ENCODE results near the gene TSHZ1. TPM values are rescaled to one million over a fixed set of nuclear protein-coding genes. Genes with fewer than 3 reads are reported as not detected.

Gene TSHZ1
- total and polyA plus RNA-seq, 2 of the 8 experiments (the other 6 are each of a cell fraction or from before 2014, with no cell fraction given), result 0.03 to 0.32 TPM

GRCh38 chr18:75322206-75322605 is 111.6 kb downstream of the TSHZ1 start:
- no peak overlapping the region for H2BK20ac ChIP-seq (ENCODE audit: low read length)
- H3K23me2 ChIP-seq (ENCODE audit: low read depth, low read length), result no peaks in the 10 kb centered on the region
- CTCF ChIA-PET (ENCODE audit: partially characterized antibody), result interaction anchor here (0.5 kb wide), 1 partner anchor 419 kb away, joined by 4 read pairs; no protein-coding TSS in a partner anchor
- no peak overlapping the region for H2BK15ac ChIP-seq (ENCODE audit: low read length)
- H3K27ac ChIP-seq (ENCODE audit: low read depth, low read length), result no peak overlapping the region
- no peak overlapping the region for H3K9ac ChIP-seq (replicated peaks in 1 of 4; ENCODE audit: extremely low read depth in 1 of 4, low read depth in 3 of 4, low read length in 3 of 4)
- H3K27me3 ChIP-seq (replicated peaks in 1 of 4; ENCODE audit: control insufficient read depth in 3 of 4, extremely low read depth in 1 of 4, insufficient read depth in 3 of 4, low read length in 3 of 4), result no peaks in the 10 kb centered on the region
- no peaks in the 10 kb centered on the region for H3K36me3 ChIP-seq (ENCODE audit: control insufficient read depth in 2 of 4, insufficient read depth in 4 of 4, low read length in 3 of 4)
- H3K56ac ChIP-seq (replicated peaks; ENCODE audit: insufficient read length, low read depth, low read length), result no peak overlapping the region
- peaks cover 0 to 3% of the 10 kb centered on the region in 2 experiments; a peak in 2 of 4 replicates for H3K9me3 ChIP-seq (ENCODE audit: insufficient read depth in 2 of 2, low read depth in 1 of 2, low read length in 1 of 2)
- H2BK5ac ChIP-seq (ENCODE audit: low read depth, low read length), result no peak overlapping the region
- H3K4me2 ChIP-seq (ENCODE audit: insufficient read depth in 1 of 2, low read depth in 2 of 2, low read length in 2 of 2), result no peak overlapping the region
- FAIRE-seq (no peak), DNase-seq (ENCODE audit: low read depth in 1 of 2, low spot score in 2 of 2) (no peak)
- no peak overlapping the region for H2BK120ac ChIP-seq (replicated peaks; ENCODE audit: low read depth, low read length)
- H2AFZ ChIP-seq (ENCODE audit: low read length), result no peak overlapping the region
- no peak overlapping the region for H3K4ac ChIP-seq (replicated peaks; ENCODE audit: insufficient read length, low read depth, low read length)
- no peaks in the 10 kb centered on the region for H3K4me1 ChIP-seq (replicated peaks in 1 of 4; ENCODE audit: control insufficient read depth in 3 of 4, insufficient read depth in 4 of 4, low read length in 3 of 4)
- 91% methylated on average over 11 of the region's 11 CpGs; no CpG with 5 or more reads in 1 of the 2 experiments for WGBS, 2 experiments (ENCODE audit: extremely low coverage in 1 of 2, insufficient coverage in 1 of 2, insufficient read length in 1 of 2, insufficient replicate concordance in 2 of 2, low coverage in 1 of 2, low lambda C conversion rate in 2 of 2, missing lambda C conversion rate in 1 of 2)
- no peak overlapping the region for H3K18ac ChIP-seq (ENCODE audit: extremely low read depth, low read length)
- H2AK5ac ChIP-seq (ENCODE audit: low read depth, low read length), result no peak overlapping the region
- H3K23ac ChIP-seq (ENCODE audit: insufficient read length), result no peak overlapping the region
- no peaks in the 10 kb centered on the region for H3K79me2 ChIP-seq (ENCODE audit: control insufficient read depth in 1 of 2, insufficient read depth in 2 of 2, low read length in 2 of 2)
- H4K8ac ChIP-seq (ENCODE audit: extremely low read depth, insufficient read depth, low read length), result no peak overlapping the region; the same call in 1 of the 2 replicates
- H4K5ac ChIP-seq (ENCODE audit: insufficient read length, low read depth, low read length), result no peak overlapping the region
- H3K4me3 ChIP-seq (ENCODE audit: extremely low read depth in 1 of 4, insufficient read depth in 2 of 4, low read depth in 3 of 4, low read length in 4 of 4), result no peak overlapping the region
- POLR2A ChIA-PET (ENCODE audit: partially characterized antibody), result no interaction called here
- no peak overlapping the region for H3K14ac ChIP-seq (ENCODE audit: insufficient read length)
- H4K91ac ChIP-seq (replicated peaks; ENCODE audit: insufficient read length, low read length), result no peak overlapping the region
- no peak overlapping the region for H2BK12ac ChIP-seq (ENCODE audit: low read depth, low read length)
- H4K20me1 ChIP-seq (replicated peaks in 1 of 2; ENCODE audit: control insufficient read depth in 1 of 2, insufficient read depth in 2 of 2, low read length in 2 of 2), result no peaks in the 10 kb centered on the region
- H3K79me1 ChIP-seq (ENCODE audit: low read depth, low read length), result no peaks in the 10 kb centered on the region
- no peak for TF ChIP-seq SP2 (IDR thresholded peaks at IDR 0.05; ENCODE audit: low read length)
- TF ChIP-seq GTF2F1 (IDR thresholded peaks at IDR 0.05; ENCODE audit: borderline replicate concordance, low read depth, low read length), result no peak
- no peak for TF ChIP-seq MAFK (IDR thresholded peaks at IDR 0.05; ENCODE audit: low read depth, low read length)
- TF ChIP-seq CTCF (IDR thresholded peaks at IDR 0.05; ENCODE audit: control extremely low read depth in 1 of 3, insufficient read depth in 1 of 3, low read depth in 1 of 3, low read length in 3 of 3), result no peak
- TF ChIP-seq RAD21 (IDR thresholded peaks at IDR 0.05 in 1 of 2, conservative IDR thresholded peaks at IDR 0.05 in 1 of 2; ENCODE audit: low read depth in 2 of 2, low read length in 2 of 2), result no peak
- no peak for TF ChIP-seq SUZ12 (IDR thresholded peaks at IDR 0.05; ENCODE audit: low read length)
- no peak for TF ChIP-seq MAX (IDR thresholded peaks at IDR 0.05)
- no peak for TF ChIP-seq PHF8 (conservative IDR thresholded peaks at IDR 0.05; ENCODE audit: low read depth, low read length)
- no peak for TF ChIP-seq POLR2AphosphoS5 (IDR thresholded peaks at IDR 0.05; ENCODE audit: low read depth, low read length)
- TF ChIP-seq TAF7 (optimal IDR thresholded peaks at IDR 0.05; ENCODE audit: borderline replicate concordance, low read depth, low read length), result no peak
- no peak for TF ChIP-seq SP4 (IDR thresholded peaks at IDR 0.05; ENCODE audit: low read length)
